CD4-positive, alpha-beta T cell treated with Interleukin-15 for 4 hours (primary cell): ENCODE results near the gene CARD9.
"Not testable (repeated sequence)": the region's sequence is repeated elsewhere in the genome, so short reads cannot be mapped to it uniquely, and the experiment has no call there.

Experiments
- DNase-seq: peaks from one replicate; pipeline ENCODE4 v3.0.0-alpha.2; 2020; ENCODE audit warnings: low spot score

Gene CARD9

GRCh38 chr9:136363949-136364748 lies 9.3 kb downstream of the CARD9 start:
- no peak for DNase-seq

GRCh38 chr9:136363106-136363948 lies 10.1 kb downstream of the CARD9 start, which contains the start of gene DNLZ:
TSS of gene DNLZ (minus strand) at chr9:136363744. CDS start at chr9:136363714, 30 bp downstream.
- DNase-seq: peak; percentile 94

GRCh38 chr9:136362450-136362784 lies 11.1 kb downstream of the CARD9 start:
- DNase-seq: no peak

- DNase-seq: no peak
Measured at GRCh38 chr9:136361754-136362449, 11.6 kb downstream of the CARD9 start.

GRCh38 chr9:136361047-136361753 lies 12.3 kb downstream of the CARD9 start:
- no peak for DNase-seq

- DNase-seq: no peak
Measured at GRCh38 chr9:136359774-136360718, 13.4 kb downstream of the CARD9 start.

- DNase-seq: no peak
Measured at GRCh38 chr9:136358888-136359287, 14.6 kb downstream of the CARD9 start.

- DNase-seq: no peak
Measured at GRCh38 chr9:136358016-136358415, 15.5 kb downstream of the CARD9 start.

GRCh38 chr9:136357202-136357725 lies 16.2 kb downstream of the CARD9 start:
- DNase-seq: no peak

- no peak for DNase-seq
Measured at GRCh38 chr9:136355616-136356557, 17.6 kb downstream of the CARD9 start.

GRCh38 chr9:136354592-136355085 lies 18.8 kb downstream of the CARD9 start:
- DNase-seq: no peak

- DNase-seq: no peak
Measured at GRCh38 chr9:136353757-136354488, 19.5 kb downstream of the CARD9 start.

- DNase-seq: no peak
Measured at GRCh38 chr9:136353088-136353487, 20.4 kb downstream of the CARD9 start.

- DNase-seq: no peak
Measured at GRCh38 chr9:136352682-136353081, 20.8 kb downstream of the CARD9 start.

GRCh38 chr9:136351868-136352267 lies 21.6 kb downstream of the CARD9 start:
- DNase-seq: not testable (repeated sequence)

GRCh38 chr9:136351252-136351800 lies 22.1 kb downstream of the CARD9 start:
- DNase-seq: no peak

- no peak for DNase-seq
Measured at GRCh38 chr9:136349546-136349945, 23.9 kb downstream of the CARD9 start.

GRCh38 chr9:136348691-136349090 lies 24.8 kb downstream of the CARD9 start:
- no peak for DNase-seq
